ENCODE measurements around the gene HS3ST4. TPM values are rescaled to one million over a fixed set of nuclear protein-coding genes. Genes with fewer than 3 reads are reported as not detected.

HS3ST4 gene
- total RNA-seq, 1 donor = under 0.01 TPM

DNA sequence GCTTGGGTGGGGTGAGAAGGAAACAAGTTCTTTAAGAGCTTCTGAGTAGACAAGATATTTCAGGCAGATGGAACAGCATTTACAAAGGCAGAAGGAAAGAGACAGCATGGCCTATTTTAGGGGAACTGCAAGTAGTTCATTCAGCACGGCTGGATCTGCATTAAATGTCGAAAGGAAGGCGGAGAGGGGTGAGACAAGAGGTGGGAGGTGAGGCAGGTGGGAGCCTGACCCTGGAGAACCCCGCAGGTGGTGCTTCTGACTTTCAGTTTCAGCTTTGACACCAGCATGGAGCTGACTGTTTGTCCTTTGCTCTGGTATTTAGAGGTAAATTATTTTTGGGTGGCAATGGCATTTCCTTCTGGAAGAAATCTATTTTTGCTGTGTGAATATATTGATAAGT, 194.8 kb downstream of the HS3ST4 start:
- no peak for DNase-seq (ENCODE audit: low read depth in 2 of 3, low spot score in 2 of 3)

DNA sequence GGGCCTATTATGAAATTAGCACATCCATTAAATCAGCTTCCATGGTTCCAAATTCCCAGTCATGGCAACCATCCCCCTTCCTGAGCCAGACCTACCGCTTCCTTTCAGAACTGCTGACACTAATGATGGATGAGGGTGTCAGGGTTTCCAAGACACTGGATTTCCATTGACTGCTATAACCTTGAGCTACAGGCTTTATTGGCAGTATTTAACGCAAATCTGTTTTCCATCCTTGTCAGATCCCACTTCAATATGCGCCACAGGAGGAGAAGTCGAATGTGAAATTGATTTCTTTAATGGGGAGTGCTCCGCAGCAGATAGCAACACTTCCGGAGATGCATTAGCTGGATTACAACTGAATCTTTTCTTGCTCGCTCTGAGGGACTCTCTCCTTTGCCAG, 197.1 kb downstream of the HS3ST4 start:
- no peak for DNase-seq (ENCODE audit: low read depth in 2 of 3, low spot score in 2 of 3)

DNA sequence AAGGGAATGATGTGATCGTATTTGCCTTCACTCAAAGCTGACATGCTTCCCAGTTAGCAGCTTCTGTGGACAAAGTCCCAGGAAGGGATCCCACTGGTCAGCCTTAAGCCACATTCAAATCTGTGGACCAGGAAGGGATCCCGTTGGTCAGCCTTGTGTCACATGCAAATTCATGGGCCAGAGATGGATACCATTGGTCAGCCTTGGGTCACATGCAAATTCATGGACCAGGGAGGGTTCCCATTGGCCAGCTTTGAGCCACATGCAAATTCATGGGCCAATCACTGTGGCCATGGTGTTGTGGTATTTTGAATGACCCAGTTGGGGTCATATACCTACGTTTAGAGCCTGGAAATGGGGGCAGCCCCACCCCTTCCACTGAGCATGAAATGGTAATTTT, 201.6 kb downstream of the HS3ST4 start:
- no peak for DNase-seq (ENCODE audit: low read depth in 2 of 3, low spot score in 2 of 3)

DNA sequence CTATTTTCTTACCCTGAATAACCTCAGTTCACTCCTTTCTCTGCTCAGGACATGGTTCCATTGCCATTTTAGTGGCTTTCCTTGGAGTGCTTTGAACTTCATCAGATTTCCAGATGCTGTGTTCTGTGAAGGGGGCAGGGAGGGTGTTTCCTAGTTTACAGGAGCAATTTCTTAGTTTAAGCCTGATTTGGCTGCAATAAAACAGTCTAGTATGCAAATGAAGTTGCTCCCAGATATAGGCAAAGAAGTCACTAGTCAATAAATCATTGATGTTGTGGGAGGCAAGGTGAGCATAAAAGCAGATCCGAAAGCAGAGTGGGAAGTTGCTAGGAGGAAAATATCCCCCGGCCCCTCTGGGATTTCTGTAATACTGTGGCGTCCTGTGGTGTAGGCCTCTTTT, 202.3 kb downstream of the HS3ST4 start:
- no peak for DNase-seq (ENCODE audit: low read depth in 2 of 3, low spot score in 2 of 3)

DNA sequence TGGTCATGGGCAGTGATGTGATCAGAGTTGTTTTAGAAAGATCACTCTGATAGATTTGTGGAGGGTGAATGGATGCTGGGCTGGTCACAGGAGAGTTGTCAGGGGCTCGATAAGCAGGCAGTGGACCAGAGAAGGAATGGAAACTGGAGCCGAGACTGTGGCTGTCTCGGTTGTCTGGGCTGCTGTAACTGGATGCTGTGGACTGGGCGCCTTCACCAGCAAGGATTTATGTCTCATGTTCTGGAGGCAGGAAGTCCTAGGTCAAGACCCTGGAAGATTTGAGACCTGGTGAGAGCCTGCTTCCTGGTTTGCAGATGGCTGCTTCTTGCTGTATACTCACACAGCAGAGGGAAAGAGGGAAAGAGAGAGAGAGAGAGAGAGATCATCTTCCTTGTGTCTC, 203.6 kb downstream of the HS3ST4 start:
- DNase-seq (ENCODE audit: low read depth in 2 of 3, low spot score in 2 of 3) = no peak

DNA sequence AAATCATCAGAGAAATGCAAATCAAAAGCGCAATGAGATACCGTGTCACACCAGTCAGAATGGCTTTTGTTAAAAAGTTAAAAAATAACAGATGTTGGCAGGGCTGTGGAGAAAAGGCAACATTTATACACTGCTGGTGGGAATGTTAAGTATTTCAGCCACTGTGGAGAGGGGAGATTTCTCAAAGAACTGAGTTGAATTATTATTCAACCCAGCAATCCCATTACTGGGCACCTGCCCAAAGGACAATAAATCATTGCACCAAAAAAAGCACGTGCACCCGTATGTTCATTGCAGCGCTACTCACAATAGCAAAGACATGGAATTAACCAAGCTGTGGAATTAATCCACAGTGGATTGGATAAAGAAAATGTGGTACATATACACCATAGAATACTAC, 204.7 kb downstream of the HS3ST4 start:
- no peak for DNase-seq (ENCODE audit: low read depth in 2 of 3, low spot score in 2 of 3)

DNA sequence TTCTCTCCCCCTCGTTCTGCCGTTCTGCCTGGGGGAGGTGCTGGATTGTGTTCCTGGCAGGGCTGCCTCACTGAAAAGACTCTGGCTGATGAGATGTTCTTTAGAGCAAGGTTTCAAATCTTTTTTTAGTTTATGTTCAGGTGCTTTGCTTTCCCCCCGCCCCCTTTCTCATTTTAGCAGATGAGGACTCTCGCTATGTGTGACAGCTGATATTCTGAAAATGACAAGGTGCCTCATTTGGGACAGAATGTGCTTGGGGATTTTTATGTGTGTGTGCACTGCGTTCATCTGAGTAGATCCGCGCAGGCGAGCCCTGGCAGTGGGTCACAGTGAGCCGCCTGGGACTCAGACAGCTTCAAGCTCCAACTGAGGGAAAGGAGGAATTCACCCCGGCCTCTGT, 205.9 kb downstream of the HS3ST4 start:
- no peak for DNase-seq (ENCODE audit: low read depth in 2 of 3, low spot score in 2 of 3)

DNA sequence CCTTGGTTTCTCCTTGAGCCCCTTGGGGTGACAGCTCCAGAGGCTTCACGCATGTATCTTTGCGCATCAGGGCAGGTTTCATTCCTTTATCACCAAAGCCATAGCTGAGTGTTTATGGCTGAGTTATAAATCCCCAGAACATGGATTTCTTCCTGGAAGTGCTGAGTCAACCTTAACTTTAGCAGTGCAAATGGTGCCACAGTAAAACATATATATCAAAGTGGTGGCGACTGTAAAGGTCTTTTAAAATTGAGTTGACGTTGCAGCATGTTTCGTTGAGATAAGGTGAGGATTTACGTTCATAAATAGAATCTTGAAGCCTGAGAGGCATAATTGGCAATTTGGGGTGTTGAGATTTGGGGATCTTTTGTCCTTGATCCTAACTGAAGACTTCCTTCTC, 214.1 kb downstream of the HS3ST4 start:
- no peak for DNase-seq (ENCODE audit: low read depth in 2 of 3, low spot score in 2 of 3)

DNA sequence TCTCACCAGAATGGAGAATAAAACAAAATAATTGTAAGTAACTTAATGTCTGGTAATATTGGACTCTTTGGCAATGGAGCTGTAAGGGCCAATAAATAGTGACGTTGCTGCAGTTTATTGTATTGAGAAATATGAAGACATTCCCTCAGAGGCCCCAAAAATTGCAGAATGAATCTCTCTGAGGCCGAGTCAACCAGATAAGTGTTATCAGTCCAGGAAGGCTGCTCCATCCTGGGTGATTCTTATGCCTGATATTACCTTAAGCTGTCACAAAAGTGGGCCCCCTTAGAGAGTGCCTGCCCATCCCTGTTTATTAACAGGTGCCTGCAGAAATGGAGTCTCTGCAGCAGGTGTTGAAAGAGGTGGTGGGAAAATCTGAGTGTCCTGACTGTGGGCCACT, 219.2 kb downstream of the HS3ST4 start:
- no peak for DNase-seq (ENCODE audit: low read depth in 2 of 3, low spot score in 2 of 3)

DNA sequence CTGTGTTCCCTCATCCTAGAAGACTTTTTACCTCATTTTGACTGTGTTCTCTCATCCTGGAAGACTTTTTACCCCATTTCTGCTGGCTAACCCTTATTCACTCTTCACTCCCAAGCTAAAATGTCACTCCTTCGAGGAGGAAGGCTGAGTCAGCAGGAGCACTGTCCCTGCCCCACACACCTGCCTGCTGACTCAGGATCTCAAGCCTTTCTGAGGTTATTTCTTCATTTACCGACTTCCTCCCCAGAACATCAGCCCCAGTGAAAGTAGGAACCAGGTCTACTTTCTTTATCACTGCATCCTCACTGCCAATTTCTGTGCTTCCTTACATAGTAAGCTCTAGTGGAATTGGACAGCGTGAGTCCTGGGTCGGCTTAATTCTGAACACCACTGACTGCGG, 220.6 kb downstream of the HS3ST4 start:
- no peak for DNase-seq (ENCODE audit: low read depth in 2 of 3, low spot score in 2 of 3)

DNA sequence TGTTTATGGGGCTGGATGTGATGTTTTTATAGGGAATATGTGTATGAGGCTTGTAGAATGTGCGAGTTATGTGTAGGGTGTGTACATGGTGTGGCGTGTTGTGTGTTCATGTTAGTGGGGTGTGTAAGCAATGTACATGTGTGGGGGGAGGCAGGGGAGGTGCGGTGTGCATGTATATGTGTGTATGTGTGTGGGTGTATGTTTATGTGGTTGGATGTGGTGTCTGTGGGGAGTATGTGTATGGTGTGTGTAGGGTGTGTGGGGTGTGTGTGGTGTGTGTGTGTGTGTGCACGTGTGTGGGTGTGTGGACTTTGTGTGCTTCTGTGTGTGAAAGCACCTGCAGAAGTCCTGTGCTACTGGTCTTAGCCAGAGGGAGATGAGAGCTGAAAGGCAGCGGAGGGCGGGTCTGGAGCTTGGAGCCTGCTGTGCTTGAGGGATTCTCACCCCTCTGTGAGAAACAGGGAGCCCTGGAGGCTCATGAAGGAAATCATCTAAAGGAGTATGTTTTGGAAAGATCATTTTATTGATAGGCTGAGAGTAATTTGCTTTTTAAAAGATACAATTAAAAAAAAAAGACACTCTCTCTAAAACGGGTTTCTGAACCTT, 222.7 kb downstream of the HS3ST4 start:
- DNase-seq (ENCODE audit: low read depth in 2 of 3, low spot score in 2 of 3) = no peak

DNA sequence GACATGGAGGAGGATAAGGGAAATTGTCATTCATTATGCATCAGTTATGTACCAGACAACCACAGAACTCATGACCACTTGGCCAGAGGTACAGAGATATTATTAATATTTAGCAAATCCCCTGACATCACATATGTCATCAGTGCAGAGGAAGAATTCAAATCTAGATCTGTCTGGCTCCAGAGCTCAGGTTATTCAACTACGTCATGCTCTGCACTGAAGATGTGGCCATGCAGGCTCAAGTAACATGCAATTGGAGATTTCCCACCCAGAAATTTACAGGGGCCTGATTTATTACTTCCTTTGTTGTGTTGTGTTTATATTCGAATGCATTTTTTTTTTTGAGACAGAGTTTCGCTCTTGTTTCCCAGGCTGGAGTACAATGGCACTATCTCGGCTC, 224.3 kb downstream of the HS3ST4 start:
- no peak for DNase-seq (ENCODE audit: low read depth in 2 of 3, low spot score in 2 of 3)

DNA sequence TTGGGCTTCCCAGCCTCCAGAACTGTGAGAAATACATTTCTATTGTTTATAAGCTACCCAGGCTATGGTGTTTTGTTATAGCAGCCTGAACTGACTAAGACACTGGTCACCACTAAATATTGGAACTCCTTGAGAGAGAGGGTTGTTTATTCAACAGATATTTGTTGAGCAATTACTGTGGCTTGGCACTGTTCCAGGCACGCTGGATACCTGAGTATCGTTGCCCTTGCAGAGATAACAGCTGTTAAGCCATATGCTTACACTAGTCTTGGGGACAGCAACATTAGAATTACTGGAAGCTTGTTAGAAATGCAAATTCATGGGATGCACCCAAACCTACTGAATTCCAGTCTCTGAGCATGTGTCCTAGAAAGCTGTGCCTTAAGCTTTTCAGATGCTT, 230.7 kb downstream of the HS3ST4 start:
- no peak for DNase-seq (ENCODE audit: low read depth in 2 of 3, low spot score in 2 of 3)

DNA sequence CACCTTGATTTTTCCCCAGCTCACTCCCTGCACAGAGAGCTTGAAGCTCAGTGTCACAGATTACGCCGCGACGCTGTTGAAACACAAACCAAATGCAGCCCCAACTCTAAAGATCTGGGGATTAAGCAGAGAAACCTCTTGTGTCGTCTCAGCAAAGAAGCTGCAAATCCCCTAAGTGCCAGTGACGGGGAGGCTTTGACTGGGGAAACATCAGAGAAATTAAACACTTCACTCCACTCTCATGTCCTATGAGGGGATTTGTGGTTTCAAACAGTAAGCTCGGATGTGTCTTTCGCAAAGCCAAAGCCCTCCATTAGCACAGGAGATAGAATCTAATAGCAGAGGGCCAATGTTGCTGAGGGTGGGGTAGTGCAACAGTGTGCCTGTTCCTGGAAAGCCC, 233.7 kb downstream of the HS3ST4 start:
- DNase-seq (ENCODE audit: low read depth in 2 of 3, low spot score in 2 of 3) = no peak

DNA sequence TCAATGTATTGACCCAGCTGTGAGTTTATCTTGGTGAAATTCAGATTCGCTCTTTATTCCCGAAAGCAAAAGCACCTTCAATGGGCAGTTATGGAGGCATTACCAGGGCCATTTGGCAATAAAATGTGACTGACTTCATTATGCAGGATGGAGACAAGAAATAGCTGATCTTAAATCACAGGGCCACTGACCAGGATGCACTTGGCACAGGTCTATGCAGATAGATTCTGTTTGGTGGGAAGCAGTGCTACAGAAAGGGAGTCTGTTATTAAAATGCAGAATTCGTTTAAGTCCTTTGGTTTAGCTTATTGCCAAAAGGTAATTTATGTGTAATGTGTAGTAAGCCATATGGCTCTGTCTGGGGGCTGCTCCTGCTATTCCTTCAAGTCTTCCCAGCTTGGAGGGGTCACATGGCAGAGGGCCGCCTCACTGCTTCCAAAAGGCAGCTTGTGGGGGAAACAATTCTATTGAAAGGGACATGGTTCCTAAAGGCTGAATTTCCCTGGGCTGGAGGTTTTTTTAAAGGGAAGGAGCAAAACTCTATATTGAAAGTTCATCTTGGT, 239.8 kb downstream of the HS3ST4 start:
- no peak for DNase-seq (ENCODE audit: low read depth in 2 of 3, low spot score in 2 of 3)

DNA sequence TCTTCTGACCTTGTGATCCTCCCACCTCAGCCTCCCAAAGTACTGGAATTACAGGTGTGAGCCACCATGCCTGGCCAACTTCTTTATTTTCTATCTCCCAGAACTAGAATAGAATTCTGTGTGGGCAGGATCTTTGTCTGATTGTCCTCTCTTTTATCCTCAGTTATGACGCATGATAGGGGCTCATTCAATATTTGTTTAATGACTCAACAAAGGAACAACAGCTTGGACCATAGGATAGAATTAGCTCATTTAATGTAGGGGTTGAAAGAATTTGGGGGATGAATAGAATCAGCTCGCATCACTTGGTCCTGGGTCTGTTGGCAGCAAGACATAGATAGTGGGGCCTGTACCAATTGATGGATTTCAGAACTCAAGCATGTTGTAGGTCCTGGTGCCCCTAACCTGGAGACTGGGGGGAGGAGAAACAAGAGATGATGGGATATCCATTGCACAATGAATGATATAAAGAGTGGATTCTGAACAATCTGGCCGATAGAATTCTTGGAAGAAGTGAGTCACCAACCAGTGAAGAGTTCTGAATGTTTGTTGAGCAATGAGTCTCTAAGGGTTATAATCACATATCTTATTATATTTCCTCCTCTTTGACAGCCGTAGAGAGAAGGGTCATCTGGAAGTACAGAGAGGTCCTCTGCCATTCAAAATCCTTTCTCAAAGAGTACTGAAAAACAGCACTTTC, 250.2 kb downstream of the HS3ST4 start:
- no peak for DNase-seq (ENCODE audit: low read depth in 2 of 3, low spot score in 2 of 3)

DNA sequence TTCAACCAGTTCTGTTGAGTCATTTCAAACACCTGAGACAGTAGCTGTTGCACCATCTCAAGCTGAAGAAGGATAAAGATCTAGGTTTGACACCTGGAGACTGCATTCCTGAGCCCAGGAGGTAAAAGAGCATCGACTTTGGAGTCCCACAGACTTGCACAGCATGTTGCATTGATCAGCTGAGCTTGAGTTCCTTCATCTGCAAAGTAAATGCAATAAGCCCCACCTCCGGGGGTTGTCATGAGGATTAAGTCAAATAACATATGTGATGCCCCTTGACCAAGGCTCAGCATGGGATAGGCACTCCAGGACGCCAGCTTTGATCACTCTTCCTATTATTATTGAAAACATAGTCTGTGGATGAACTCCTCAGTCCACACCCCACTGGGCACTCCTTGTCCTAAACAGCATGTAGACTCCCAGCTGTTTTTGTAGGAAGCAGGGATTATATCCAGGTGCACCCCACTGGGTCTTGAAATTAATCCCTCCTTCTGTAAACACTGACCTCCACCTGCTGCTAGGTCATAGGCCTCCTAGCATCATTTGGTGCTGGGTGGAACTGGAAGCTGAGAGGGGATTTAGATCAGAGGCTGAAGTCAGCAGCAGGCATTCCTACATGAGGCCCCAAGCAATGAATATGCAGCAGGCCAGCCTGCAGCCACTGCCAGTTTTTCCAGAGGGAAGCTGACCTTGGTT, 259.0 kb downstream of the HS3ST4 start:
- DNase-seq (ENCODE audit: low read depth in 2 of 3, low spot score in 2 of 3) = no peak

DNA sequence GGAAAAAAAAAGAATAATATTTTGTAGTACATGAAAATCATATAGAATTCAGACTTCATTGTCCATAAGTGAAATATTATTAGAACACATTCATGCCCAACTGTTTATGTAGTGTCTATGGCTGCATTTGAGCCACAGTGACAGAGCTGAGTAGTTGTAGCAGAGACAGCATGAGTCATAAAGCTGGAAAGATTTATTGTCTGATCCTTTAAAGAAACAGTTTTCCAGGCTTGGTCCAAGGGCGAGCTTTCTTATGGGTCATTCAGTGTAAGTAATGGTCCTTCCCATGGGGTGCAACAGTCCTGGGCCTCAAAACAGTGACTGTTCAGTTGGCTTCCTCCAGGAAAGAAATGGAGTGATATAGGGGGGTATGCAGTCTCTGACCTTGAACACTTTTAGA, 260.2 kb downstream of the HS3ST4 start:
- DNase-seq (ENCODE audit: low read depth in 2 of 3, low spot score in 2 of 3) = no peak

DNA sequence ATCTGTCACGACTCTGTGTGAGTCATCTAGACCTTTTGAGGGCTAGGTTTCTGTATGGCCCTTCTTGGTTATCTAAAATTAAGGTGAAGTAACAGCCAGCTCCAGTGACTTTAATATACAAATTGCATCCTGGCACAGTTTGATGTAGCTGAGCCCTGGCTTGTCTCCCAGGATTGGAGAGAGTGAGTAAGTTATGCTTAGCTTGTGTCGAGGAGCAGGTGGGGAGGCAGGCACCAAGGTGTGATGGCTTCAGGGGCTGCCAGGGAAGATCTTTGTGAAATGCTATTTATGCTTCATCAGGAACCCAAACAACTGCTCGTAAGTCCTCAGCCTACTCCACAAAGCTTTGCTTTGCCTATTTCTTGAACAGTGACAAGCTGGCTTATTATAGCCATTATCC, 261.2 kb downstream of the HS3ST4 start:
- no peak for DNase-seq (ENCODE audit: low read depth in 2 of 3, low spot score in 2 of 3)

DNA sequence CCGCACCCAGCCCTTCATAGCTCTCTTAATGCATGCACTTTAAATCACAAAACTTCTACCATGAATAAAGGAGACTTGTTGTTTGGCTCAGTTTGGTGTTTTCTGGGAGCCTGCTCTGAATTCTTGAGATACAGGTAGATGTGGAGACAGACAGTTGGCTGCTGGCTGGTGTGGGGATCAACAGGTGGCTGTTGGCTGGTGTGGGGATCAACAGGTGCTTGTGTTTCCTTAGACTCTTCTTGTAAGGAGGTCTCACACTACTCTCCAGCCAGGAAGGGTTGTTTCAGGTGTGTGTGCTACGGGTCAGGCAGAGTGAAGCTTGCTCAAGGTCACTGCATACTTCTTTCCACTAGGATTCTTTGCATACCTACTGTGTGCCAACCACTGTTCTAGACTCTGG, 265.9 kb downstream of the HS3ST4 start:
- no peak for DNase-seq (ENCODE audit: low read depth in 2 of 3, low spot score in 2 of 3)

DNA sequence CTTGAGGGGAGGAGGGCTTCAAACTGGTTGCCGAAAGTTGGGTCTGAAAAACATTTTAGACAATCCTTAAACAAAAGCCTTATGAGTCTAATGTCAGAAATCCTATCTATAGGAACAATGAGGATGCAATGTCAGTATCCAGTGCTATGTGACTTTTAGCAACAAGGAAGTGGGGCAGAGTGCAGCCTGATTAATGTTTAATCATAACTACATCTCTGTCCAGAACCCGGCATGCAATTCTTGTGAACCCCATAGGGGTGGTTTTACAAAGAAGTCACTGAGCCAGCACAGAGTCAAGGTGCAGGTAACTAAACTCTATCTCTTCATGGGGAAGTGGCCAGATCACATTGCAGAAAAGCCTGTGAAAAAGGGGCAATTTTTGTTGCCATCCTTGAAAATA, 267.5 kb downstream of the HS3ST4 start:
- no peak for DNase-seq (ENCODE audit: low read depth in 2 of 3, low spot score in 2 of 3)

All from hematopoietic multipotent progenitor cell (in vitro differentiated cells).